Ascending aorta (tissue), 2 donors: ENCODE results near the gene TRMT61A. TPM values are rescaled to one million over a fixed set of nuclear protein-coding genes. Genes with fewer than 3 reads are reported as not detected.
"Not testable (repeated sequence)": the region's sequence is repeated elsewhere in the genome, so short reads cannot be mapped to it uniquely, and the experiment has no call there.

Source experiments
- DNase-seq, 2 donors: peaks; one replicate each; pipeline ENCODE4 v3.0.0-alpha.2; 2019; ENCODE audit warnings: low spot score in 2 of 2
- H3K27ac ChIP-seq, 2 donors: fragments of 200-600 bp; sonication (generic); one replicate each; pipeline ENCODE4 v1.5.1; 2016 to 2017; ENCODE audit warnings: mild to moderate bottlenecking in 1 of 2
- H3K27me3 ChIP-seq: fragments of 200-600 bp; sonication (generic); one replicate; pipeline ENCODE4 v1.5.1; 2017
- H3K36me3 ChIP-seq, 2 donors: fragments of 200-600 bp; sonication (generic); one replicate each; pipeline ENCODE4 v1.5.1; 2016
- H3K4me1 ChIP-seq, 2 donors: fragments of 200-600 bp; sonication (generic); one replicate each; pipeline ENCODE4 v1.5.1; 2016 to 2017; ENCODE audit warnings: mild to moderate bottlenecking in 1 of 2
- H3K4me3 ChIP-seq, 2 donors: fragments of 200-600 bp; sonication (generic); one replicate each; pipeline ENCODE4 v1.5.1; 2016 to 2017; ENCODE audit warnings: mild to moderate bottlenecking in 1 of 2
- H3K9me3 ChIP-seq, 2 donors: fragments of 200-600 bp; sonication (generic); one replicate each; pipeline ENCODE4 v1.5.1; 2016
- intact Hi-C: fragments of 100-400 bp; cut with DNase I; formaldehyde crosslinking; loops from one replicate; pipeline ENCODE4 v1.15.1; 2023
- total RNA-seq: library from RNA; depleted of rRNA; stranded (reverse); fragments of >200 nt; gene quantifications from one replicate; pipeline ENCODE4 v1.1.0, GENCODE V29; 2016
- TF ChIP-seq, protein P1 (sequence below), 3 experiments: fragments of 200-600 bp in 2 of 3; fragments of 450-650 bp in 1 of 3; sonication (generic) in 2 of 3; IDR thresholded peaks; one replicate each; pipeline ENCODE4 v1.5.1; 2016 to 2019; ENCODE audit warnings: antibody characterized with exemption in 3 of 3, mild to moderate bottlenecking in 1 of 3, moderate library complexity in 1 of 3

The TRMT61A gene
- total RNA-seq, 1 donor from 2014 or later, result 31.2 TPM

DNA sequence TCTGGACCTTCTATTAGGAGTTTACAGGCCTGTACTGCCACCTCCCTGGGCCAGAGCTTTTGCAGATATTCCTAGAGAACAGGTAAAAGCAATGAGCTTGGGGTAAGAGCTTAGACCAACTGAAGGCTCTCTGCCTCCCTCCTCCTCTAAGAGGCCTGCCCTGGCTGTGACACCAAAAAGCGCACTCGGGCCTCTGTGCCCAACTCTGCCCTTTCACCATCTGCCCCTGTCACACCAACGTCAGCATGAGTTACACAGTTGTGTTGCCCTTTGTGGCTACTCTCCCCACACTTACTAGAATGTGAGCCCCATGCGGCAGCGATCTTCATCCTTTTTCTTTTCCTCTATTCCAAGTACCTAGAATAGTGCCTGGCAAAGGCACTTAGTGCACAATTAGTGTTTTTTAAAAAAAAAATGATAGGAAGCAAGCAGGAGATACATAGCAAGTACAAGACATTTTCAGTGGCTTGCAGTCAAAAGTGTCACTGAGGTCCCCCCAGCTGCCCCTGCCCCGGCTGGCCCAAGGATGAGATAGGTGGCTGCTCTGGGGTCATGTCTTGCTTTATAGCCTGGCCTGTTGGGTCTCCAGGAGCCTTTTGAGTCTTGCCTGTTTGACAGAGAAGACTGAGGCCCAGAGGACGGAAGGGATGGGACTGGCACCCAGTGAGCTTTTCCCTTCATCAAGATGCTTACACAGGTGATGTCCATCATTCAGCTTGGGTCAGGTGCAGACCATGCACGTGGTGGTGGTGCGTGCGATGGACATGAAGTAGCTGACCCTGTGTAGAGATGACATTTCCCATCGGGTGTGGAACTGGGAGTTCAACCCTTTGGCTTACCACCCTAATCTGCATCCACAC lies 18.9 kb upstream of the TRMT61A start:
- Histone ChIP-seq H3K4me3 (no peak overlapping the region), H3K4me1 (peaks cover 13 to 24% of the 10 kb centered on the region in 2 donors), H3K27me3 (no peaks in the 10 kb centered on the region), H3K36me3 (peaks cover 28 to 36% of the 10 kb centered on the region in 2 donors), H3K27ac (no peak overlapping the region), H3K9me3 (no peaks in the 10 kb centered on the region)
- DNase-seq, result no peak
- TF ChIP-seq, protein P1, sequence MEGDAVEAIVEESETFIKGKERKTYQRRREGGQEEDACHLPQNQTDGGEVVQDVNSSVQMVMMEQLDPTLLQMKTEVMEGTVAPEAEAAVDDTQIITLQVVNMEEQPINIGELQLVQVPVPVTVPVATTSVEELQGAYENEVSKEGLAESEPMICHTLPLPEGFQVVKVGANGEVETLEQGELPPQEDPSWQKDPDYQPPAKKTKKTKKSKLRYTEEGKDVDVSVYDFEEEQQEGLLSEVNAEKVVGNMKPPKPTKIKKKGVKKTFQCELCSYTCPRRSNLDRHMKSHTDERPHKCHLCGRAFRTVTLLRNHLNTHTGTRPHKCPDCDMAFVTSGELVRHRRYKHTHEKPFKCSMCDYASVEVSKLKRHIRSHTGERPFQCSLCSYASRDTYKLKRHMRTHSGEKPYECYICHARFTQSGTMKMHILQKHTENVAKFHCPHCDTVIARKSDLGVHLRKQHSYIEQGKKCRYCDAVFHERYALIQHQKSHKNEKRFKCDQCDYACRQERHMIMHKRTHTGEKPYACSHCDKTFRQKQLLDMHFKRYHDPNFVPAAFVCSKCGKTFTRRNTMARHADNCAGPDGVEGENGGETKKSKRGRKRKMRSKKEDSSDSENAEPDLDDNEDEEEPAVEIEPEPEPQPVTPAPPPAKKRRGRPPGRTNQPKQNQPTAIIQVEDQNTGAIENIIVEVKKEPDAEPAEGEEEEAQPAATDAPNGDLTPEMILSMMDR (IDR thresholded peaks at IDR 0.05), result no peak
- intact Hi-C loops, result no loop called here

DNA sequence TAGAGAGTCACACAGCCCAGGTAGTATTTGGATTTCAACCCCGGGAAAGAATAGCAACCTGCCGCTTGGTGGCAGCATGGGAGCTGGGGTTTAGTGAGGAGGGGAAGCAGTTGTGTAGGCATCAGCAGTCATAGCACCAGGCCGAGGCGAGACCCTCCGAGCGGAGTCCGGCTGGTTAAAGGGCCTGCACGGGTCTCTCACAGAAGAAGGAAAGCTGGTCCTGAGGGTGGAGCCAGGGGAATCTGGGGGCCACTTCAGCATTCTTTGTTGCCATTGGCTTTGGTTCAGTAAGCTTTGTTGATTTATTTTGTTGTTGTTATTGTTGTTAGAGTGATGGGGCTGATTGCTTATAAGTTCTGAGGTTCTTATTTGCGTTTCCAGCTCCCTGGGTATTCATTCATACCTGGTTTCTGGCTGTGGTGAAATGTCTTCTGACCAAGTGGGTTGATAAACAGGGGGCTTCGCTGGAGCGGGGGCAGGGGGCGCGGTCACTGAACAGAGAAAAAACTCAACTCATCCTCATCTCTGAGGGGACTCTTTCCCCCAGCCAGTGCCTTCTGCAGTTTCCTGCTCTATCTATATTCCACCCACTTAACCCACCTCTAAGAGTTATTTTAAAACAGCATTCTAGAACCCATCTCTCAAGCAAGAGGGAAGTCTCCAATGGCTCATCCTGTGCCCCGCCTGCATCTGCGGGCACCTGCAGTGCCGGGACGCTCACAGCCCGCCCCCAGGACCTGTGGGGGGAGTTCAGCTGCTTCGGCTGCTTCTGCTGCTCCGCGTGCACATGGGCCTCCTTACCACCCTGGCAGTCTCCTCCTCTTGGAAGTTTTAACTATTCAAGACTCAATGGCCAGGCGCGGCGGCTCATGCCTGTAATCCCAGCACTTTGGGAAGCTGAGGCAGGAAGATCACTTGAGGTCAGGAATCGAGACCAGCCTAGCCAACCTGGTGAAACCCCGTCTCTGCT lies 18.0 kb upstream of the TRMT61A start:
- no peak for DNase-seq

GRCh38 chr14:103512180-103512579 lies 16.8 kb upstream of the TRMT61A start:
- intact Hi-C loops, result loop anchor here (2.0 kb wide), 1 partner anchor 39 kb away; no protein-coding TSS in a partner anchor
- H3K4me3 ChIP-seq, result peak overlapping the region in 1 of 2 donors; percentile 21
- DNase-seq, H3K27me3 ChIP-seq, H3K9me3 ChIP-seq: not testable (repeated sequence)
- peaks cover 13 to 24% of the 10 kb centered on the region in 2 donors for H3K4me1 ChIP-seq
- peaks cover 23 to 28% of the 10 kb centered on the region in 2 donors for H3K36me3 ChIP-seq
- H3K27ac ChIP-seq, result peak overlapping the region; percentile 89 to 94

More for the DNA sequence above, 18.0 kb upstream of the TRMT61A start:
- intact Hi-C loops, result no loop called here
- Histone ChIP-seq H3K9me3 (no peaks in the 10 kb centered on the region), H3K4me1 (peaks cover 13 to 24% of the 10 kb centered on the region in 2 donors), H3K4me3 (no peak overlapping the region), H3K27me3 (no peaks in the 10 kb centered on the region), H3K36me3 (peaks cover 23 to 28% of the 10 kb centered on the region in 2 donors), H3K27ac (peak overlapping the region; percentile 13 to 25)
- TF ChIP-seq, protein P1 (IDR thresholded peaks at IDR 0.05), result no peak

- intact Hi-C loops, result loop anchor here (2.0 kb wide), 1 partner anchor 38 kb away; no protein-coding TSS in a partner anchor
- no peaks in the 10 kb centered on the region for H3K9me3 ChIP-seq
- peak; percentile 76 to 95 for DNase-seq
- peak overlapping the region in 1 of 2 donors; percentile 21 for H3K4me3 ChIP-seq
- peak overlapping the region; percentile 89 to 94 for H3K27ac ChIP-seq
- peaks cover 20 to 25% of the 10 kb centered on the region in 2 donors for H3K36me3 ChIP-seq
- TF ChIP-seq, protein P1 (IDR thresholded peaks at IDR 0.05), result peak in 1 of 3 experiments; percentile 19
- peaks cover 14 to 26% of the 10 kb centered on the region in 2 donors for H3K4me1 ChIP-seq
- no peaks in the 10 kb centered on the region for H3K27me3 ChIP-seq
Measured at GRCh38 chr14:103512701-103513611, 16.0 kb upstream of the TRMT61A start.

- Histone ChIP-seq H3K9me3 (no peaks in the 10 kb centered on the region), H3K4me3 (no peak overlapping the region), H3K4me1 (peaks cover 19 to 44% of the 10 kb centered on the region in 2 donors), H3K36me3 (peaks cover 9 to 17% of the 10 kb centered on the region in 2 donors), H3K27me3 (no peaks in the 10 kb centered on the region), H3K27ac (peak overlapping the region; percentile 25 to 59)
- DNase-seq, result no peak
- intact Hi-C loops, result loop anchor here (5.0 kb wide), 1 partner anchor 112 kb away; the partner anchor contains the start of gene KLC1
- TF ChIP-seq, protein P1 (IDR thresholded peaks at IDR 0.05), result no peak
Measured at GRCh38 chr14:103514596-103515421, 14.2 kb upstream of the TRMT61A start.
